Stimulated activated CD8-positive, alpha-beta memory T cell treated with anti-CD3 and anti-CD28 coated beads, Interleukin-2, amount 100 ng/mL, for 1 hour (primary cell): ENCODE results near the gene SMIM24.
A peak's percentile ranks its signal among the peaks of the same experiment; 100 is the strongest.

Source experiments
- DNase-seq, 2 donors: peaks; one replicate each; pipeline ENCODE4 v3.0.0-alpha.2; 2020; ENCODE audit warnings: low read depth in 2 of 2

The SMIM24 gene

DNA sequence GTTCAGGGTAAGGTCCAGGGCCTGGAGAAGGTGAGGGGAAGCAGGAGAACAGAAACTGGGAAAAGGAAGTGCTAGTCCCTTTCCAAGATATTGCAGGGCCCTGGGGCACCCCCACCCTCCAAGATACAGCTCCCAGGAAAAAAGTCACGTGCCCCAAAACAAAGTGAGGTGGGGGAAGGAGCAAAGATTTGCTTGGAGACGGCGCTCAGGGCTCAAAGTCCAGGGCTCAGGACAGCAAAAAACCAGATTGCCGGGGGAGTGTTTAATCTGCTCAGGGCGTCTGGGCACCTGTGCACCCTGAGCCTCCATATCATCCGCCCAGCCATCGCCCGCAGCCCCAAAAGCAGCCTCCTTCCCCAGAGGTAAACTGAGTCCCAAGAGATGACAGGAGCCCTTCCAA lies 6.3 kb downstream of the SMIM24 start:
- no peak for DNase-seq

DNA sequence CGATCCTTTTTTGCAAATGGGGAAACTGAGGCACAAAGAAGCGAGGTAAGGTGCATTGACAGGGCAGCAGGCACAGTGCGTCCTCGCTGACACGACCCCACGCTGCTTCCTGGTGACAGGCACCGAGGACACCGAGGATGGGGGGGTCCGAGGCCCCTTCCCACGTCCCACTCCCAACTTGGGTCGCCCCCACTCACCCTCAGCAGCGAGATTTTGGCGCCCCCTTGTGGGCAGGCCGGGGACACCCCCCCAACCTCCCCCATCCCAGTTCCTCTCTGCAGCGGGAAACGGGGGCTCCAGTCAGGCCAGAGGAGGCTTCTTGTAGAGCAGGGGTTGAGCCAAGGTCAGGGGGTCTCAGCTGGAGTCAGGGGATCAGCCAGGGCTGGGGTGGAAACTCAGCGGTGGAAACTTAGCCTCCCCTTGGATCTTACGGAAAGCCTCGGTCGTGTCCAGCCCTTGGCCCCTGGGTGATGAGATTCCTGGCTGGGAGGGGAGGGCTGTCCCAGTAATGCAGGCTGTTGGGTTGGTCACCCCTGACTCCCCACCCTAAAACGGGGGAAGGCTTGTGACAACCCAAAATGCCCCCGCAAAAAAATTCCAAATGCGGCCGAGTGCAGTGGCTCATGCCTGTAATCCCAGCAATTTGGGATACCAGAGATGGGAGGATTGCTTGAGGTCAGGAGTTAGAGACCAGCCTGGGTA lies 8.2 kb downstream of the SMIM24 start:
- DNase-seq = peak in 1 of 2 donors; percentile 14

DNA sequence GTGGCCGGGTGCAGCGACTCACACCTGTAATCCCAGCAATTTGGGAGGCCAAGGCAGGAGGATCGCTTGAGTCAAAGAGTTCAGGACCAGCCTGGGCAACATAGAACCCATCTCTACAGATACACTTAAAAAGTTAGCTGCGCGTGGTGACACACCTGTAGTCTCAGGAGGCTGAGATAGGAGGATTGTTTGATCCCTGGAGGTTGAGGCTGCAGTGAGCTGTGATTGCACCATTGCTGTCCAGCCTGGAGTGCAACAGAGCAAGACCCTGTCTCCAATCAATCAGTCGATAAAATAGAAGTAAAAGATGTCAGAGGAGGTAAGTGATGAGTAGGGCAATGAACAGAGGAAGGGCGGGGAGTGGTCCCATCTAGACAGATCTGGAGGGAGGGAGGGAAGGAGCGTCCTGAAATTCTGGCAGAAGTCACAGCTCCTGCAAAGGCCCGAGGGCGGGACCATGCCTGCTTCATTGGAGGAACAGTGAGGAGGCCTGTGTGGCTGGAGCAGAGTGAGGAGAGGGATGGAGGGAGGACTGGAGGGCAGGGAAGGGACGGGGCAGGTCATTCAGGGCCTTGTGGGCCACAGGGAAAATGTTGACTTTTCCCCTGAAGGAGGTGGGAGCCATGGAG lies 9.7 kb downstream of the SMIM24 start:
- no peak for DNase-seq

DNA sequence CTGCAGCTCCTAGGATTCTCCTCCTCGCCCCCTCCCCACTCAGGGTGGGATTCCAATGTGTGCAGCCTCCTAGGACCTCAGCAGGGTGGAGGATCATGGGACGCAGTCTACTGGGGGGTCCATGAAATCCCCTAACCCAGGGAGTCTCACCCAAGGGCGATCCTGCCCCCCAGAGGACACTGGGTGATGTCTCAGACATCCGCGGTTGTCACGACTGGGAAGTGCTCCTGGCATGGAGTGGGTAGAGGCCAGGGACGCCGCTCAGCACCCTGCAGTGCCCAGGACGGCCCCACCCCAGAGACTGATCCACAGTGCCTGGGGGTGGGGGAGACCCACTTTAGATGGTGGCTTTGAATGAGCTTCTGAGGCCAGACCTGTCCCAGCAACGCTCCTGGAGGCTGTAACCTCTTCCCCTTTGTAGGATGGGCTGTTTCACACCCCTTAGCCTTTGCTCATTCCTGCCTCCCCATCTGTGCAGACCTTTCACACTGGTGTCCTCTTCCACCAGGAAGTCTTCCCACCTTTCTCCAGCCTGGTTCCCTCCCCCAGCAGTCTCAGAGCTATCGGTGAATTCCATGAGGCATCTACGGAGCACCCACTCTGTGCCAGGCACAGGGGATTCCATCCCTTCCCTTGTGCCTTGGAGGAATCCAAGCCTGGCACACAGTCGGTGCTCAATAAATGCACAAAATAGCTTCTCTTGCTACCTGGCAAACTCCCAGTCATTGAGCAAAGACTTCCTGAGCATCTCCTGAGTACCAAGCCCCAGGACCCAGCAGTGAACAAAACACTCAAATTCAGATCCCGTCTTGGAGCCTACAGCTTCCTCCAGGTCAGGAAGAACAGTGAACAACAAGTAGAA lies 10.5 kb downstream of the SMIM24 start:
- DNase-seq = no peak

DNA sequence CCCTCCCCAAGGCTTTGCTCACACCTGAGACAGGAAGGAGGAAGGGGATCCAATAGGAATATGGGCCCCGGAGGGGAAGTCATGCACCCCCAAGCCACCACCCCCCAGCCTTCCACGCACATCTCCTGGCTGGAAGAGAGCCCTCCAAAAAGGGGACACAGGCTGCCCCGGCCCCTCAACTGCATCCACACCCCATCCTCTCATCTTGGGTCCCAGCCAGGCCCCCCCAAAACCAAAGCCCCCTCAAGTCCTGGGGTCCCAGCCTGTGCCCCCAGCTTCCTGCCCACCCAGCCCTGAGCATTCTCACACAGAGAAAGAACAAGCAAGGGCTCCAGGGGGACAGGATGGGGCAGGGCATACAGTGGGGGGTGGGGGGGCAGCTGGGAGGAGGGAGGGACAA lies 12.1 kb downstream of the SMIM24 start:
- DNase-seq = no peak

DNA sequence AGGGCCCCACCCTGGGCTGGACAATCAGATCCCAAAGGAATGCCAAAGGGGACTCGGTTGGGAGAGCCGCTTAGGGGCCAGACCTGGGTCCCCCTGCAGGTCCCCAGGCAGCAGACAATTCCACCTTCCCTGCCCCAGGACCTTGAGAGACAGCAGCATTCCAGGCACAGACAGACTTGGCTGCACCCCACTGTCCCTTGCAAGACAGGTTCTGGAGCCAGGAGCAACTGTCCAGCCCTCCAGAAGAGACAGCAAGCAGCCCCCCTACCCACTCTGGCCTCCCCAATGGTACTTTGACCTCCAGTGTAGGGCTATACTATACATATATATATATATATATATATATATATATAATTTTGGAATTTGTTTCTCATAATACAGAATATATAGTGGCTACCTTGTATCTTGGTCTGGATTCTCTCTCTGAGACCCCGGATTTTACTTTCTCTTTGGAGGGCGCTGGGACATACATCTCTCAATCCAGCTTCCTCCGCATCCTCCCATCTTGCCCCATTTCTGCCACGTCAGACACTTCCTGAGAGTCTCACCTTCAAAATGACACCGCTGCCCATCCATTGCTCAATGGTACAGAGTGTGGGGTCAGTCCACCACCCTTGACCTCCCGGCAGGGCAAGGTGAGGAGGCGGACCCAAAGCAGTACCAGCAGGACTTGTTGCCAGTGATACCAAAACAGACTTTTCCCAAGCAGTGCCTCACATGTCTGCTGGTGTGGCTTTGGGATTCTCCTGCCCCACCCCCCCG lies 12.7 kb downstream of the SMIM24 start:
- DNase-seq = no peak

GRCh38 chr19:3466635-3467034 lies 13.7 kb downstream of the SMIM24 start:
- DNase-seq = no peak

DNA sequence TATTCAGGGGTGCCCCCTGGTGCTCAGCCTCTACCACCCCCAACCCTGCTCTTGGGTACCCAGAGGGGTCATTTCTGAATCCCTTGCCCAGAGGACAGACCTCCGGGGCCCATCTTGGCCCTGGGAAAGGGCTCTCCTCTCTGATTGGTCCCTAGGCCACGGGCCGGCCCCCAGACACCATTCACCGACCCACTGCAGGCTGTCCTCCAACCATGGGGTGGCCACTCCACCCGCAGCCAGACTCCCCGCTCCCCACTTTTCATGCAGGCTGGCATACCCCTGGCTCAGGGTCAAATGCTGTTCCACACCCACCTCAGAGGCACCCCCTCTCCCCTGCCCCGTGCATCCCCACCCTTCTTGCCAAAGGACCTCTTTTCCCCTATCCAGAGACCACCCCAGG lies 14.8 kb downstream of the SMIM24 start:
- DNase-seq = no peak

GRCh38 chr19:3464587-3465235 lies 15.6 kb downstream of the SMIM24 start:
- no peak for DNase-seq

- DNase-seq = no peak
Observed at GRCh38 chr19:3463714-3464586, 16.4 kb downstream of the SMIM24 start.

DNA sequence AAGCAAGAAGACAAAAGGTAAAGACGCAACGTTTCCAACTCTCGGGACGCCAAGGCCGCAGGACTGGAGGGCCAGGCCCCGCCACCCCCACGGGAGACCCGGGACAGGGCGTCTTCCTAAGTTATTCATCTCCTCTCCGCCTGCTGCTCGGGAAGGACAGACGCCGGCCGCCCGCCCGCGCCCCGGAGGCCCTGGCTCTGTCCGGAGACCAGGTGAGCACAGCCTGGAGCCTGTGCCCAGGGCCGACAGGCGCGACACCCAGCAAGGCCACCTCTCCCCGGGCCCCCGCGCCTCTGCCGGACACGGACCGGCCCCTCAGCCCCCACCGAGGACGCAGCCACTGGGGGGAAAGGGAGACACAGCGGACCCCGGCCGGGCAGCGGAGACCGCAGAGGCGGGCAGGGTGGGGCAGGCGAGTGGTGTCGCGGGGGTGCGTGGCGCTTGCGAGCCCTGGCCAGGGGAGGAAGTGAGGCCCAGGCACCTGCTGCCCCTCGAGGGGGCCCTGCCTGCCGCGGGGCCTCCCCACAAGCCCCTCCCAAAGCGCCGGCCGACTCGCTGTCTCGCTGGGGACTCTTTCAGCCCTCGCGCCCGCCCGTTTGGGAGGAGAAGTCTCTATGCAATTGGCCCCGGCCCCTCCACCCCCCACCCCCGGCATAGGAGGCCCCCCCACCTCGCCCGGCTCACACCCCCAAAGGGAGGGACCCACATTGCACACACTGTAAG lies 17.2 kb downstream of the SMIM24 start:
- no peak for DNase-seq

GRCh38 chr19:3459965-3460582 lies 20.3 kb downstream of the SMIM24 start:
- DNase-seq = no peak

- no peak for DNase-seq
Observed at GRCh38 chr19:3459089-3459881, 21.0 kb downstream of the SMIM24 start.

GRCh38 chr19:3458229-3459088 lies 21.9 kb downstream of the SMIM24 start:
- no peak for DNase-seq

DNA sequence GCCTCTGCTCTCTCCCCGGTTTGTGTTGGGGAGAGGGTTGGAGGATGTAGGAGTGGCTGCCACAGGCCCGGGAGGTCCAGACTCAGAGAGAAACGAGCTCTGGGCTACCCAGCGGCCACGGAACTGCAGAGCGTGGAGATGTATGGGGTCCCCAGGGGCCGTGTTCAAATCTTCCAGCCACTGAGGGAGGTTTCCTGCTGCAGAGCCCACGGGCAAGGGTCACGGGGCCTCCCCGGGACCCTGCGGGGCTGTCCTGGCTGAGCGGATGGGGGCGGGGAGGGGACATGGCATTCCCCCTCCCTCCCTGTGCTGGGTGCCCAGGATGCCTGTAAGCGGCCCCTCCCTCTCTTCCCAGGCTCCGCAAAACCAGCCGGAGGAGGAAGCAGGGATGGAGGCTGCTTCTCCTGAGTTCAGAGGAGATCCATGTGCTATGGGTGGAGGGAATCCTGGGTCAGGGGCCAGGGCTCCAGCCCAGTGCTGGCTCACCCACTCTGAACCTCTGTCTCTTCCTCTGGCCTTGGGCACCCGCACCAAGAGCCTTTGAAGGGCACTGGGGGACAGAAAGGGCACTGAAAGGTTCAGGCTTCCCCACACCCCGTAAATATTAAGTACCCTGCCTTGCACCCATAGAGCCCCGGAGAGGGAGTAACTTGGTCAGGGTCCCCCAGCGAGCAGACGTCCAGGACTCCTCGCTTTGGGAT lies 22.6 kb downstream of the SMIM24 start:
- no peak for DNase-seq

GRCh38 chr19:3456925-3457527 lies 23.3 kb downstream of the SMIM24 start:
- DNase-seq = no peak
